ENCODE data around the gene LCE1E.

DNA sequence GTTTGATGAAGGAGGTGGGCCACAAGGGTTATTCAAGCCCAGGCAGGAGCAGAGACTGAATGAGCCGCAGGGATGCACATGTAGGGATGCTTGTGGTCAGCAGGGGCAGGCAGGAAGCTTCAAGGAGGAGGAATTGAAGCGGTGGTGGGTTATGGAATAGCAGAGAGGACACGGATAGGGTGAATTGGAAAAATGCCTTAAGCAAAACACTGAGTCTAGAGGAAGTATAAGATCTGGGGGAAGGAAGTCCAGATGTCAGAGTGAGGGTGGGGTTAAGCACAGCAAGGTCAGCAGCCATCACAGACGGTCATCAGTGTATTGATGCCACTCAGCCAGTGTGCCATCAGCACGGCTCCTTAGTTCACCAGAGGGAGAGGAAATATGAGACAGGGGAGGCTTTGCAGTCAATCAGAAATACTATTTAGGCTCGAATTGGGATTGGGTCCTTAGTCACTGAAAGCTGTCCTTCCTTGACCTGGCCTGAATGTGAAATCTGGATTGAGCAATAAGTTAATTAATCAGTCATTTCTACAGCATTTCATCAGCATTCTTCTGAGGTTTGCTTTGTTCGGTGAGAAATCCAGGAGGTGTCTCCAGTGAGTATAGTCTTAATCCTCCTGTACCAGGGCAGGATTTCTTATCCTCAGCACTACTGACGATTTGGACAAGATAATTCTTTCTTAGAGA is 17.1 kb upstream of the LCE1E start:
- TF ChIP-seq POLR2A (IDR thresholded peaks at IDR 0.05), result no peak
- TF ChIP-seq, protein P1, sequence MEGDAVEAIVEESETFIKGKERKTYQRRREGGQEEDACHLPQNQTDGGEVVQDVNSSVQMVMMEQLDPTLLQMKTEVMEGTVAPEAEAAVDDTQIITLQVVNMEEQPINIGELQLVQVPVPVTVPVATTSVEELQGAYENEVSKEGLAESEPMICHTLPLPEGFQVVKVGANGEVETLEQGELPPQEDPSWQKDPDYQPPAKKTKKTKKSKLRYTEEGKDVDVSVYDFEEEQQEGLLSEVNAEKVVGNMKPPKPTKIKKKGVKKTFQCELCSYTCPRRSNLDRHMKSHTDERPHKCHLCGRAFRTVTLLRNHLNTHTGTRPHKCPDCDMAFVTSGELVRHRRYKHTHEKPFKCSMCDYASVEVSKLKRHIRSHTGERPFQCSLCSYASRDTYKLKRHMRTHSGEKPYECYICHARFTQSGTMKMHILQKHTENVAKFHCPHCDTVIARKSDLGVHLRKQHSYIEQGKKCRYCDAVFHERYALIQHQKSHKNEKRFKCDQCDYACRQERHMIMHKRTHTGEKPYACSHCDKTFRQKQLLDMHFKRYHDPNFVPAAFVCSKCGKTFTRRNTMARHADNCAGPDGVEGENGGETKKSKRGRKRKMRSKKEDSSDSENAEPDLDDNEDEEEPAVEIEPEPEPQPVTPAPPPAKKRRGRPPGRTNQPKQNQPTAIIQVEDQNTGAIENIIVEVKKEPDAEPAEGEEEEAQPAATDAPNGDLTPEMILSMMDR (IDR thresholded peaks at IDR 0.05), result no peak
- no peak for TF ChIP-seq POLR2AphosphoS5 (IDR thresholded peaks at IDR 0.05)
- TF ChIP-seq EP300 (IDR thresholded peaks at IDR 0.05), result no peak
